ENCODE results near the gene ABLIM1. TPM values are rescaled to one million over a fixed set of nuclear protein-coding genes. Genes with fewer than 3 reads are reported as not detected.

The ABLIM1 gene
- total RNA-seq, 6 donors from 2014 or later: 92.2 to 153 (median 131) TPM

DNA sequence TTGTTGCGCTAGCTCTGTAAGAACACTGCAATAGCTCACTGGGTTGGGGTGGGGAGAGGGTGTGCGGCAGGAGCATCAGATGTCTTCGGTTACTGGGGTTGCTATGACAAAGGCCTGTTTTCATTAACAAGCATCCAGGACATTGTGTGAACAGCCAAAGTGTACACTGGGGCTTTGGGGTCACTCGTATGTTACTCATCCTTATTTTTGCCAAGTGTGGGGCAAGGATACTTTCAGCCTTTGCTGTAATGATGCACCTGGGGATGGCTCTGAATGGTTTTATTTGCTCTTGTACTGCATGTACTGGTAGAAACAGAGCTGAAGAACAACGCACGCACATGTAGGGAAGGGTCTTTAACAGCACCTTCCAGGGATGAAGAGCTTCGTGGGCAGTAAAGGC is 180.8 kb downstream of the ABLIM1 start:
- TF ChIP-seq, protein P1, sequence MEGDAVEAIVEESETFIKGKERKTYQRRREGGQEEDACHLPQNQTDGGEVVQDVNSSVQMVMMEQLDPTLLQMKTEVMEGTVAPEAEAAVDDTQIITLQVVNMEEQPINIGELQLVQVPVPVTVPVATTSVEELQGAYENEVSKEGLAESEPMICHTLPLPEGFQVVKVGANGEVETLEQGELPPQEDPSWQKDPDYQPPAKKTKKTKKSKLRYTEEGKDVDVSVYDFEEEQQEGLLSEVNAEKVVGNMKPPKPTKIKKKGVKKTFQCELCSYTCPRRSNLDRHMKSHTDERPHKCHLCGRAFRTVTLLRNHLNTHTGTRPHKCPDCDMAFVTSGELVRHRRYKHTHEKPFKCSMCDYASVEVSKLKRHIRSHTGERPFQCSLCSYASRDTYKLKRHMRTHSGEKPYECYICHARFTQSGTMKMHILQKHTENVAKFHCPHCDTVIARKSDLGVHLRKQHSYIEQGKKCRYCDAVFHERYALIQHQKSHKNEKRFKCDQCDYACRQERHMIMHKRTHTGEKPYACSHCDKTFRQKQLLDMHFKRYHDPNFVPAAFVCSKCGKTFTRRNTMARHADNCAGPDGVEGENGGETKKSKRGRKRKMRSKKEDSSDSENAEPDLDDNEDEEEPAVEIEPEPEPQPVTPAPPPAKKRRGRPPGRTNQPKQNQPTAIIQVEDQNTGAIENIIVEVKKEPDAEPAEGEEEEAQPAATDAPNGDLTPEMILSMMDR (IDR thresholded peaks at IDR 0.05): no peak
- TF ChIP-seq EP300 (IDR thresholded peaks at IDR 0.05): no peak
- no peak for TF ChIP-seq POLR2AphosphoS5 (IDR thresholded peaks at IDR 0.05)
- TF ChIP-seq POLR2A (IDR thresholded peaks at IDR 0.05): no peak
- Histone ChIP-seq H3K4me3 (no peak overlapping the region), H3K27ac (no peak overlapping the region), H3K36me3 (no peaks in the 10 kb centered on the region), H3K9me3 (no peaks in the 10 kb centered on the region), H3K4me1 (peaks cover 0 to 5% (median 2%) of the 10 kb centered on the region in 4 donors), H3K27me3 (no peaks in the 10 kb centered on the region)
- ATAC-seq (ENCODE audit: low FRiP score in 2 of 2) (peak in 1 of 2 donors; percentile 94), DNase-seq (no peak)
- WGBS, 2 donors: 96 to 98% methylated on average over 7 of the region's 7 CpGs

DNA sequence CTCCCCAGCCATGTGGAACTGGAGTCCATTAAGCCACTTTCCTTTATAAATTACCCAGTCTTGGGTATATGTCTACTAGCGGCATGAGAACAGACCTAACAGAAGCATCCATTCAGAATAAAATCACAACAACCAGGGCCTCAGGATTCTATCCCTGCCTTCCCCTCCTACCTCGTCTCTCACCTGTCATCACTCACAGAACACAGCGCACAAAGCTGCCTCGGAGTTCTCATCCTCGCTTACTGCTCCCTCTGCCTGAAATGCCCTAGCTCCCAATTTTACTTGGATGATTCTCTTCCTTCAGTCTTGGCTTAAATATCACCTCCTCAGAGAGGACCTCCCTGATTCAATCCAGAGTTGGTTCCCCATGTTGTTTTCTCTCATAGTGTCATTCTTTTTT is 183.1 kb downstream of the ABLIM1 start:
- ATAC-seq (ENCODE audit: low FRiP score in 2 of 2): no peak
- Histone ChIP-seq H3K9me3 (no peaks in the 10 kb centered on the region), H3K4me1 (peaks cover 0 to 4% (median 4%) of the 10 kb centered on the region in 4 donors), H3K27me3 (no peaks in the 10 kb centered on the region), H3K27ac (no peak overlapping the region), H3K4me3 (no peak overlapping the region), H3K36me3 (peaks cover 0 to 3% (median under 1%) of the 10 kb centered on the region in 4 donors)
- DNase-seq: no peak
- TF ChIP-seq POLR2A (IDR thresholded peaks at IDR 0.05): no peak
- no peak for TF ChIP-seq POLR2AphosphoS5 (IDR thresholded peaks at IDR 0.05)
- TF ChIP-seq, protein P1 (IDR thresholded peaks at IDR 0.05): no peak
- no peak for TF ChIP-seq EP300 (IDR thresholded peaks at IDR 0.05)
- WGBS, 2 donors: 97 to 98% methylated on average over 5 of the region's 5 CpGs

DNA sequence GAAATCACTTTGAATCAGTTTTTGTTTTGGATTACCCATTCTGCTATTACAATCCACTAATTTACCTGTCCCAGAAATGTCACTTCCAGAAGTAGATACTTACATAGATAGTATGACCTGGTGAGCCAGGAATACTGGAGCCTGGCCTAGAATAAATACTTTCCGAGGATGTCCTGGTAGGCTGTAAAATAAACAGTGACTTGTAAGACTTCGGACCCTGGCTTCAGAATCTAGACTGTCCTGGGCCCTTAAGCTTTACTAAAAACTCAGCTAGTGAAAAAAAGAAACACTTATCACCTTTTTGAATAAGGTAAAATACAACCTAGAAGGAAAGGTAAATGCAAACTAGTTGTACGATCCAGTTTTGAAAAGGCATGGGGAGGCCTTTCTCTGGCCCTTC is 184.3 kb downstream of the ABLIM1 start:
- H3K27ac ChIP-seq: no peak overlapping the region
- TF ChIP-seq POLR2AphosphoS5 (IDR thresholded peaks at IDR 0.05) (no peak), EP300 (IDR thresholded peaks at IDR 0.05) (no peak), POLR2A (IDR thresholded peaks at IDR 0.05) (no peak)
- TF ChIP-seq, protein P1 (IDR thresholded peaks at IDR 0.05): no peak
- ATAC-seq (ENCODE audit: low FRiP score in 2 of 2): no peak

DNA sequence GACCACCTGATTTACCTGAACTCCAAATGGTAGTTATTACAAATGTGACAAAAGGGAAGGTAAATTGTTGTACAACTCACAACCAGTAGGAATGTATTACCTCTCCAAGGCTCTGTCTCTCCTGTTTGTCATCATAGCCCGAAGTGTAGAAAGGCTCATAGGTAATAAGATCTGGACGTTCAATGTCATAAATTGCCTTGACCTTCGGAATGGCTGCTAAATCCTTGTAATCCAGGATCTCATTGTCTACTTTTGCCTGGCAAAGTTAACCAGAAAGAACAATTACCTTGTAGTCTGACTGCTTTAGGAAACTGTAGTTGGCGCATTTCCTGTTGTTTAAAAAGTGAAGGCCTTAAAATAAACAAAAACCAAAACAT is 185.2 kb downstream of the ABLIM1 start:
- H3K4me3 ChIP-seq: no peak overlapping the region
- no peaks in the 10 kb centered on the region for H3K9me3 ChIP-seq
- DNase-seq (no peak), ATAC-seq (ENCODE audit: low FRiP score in 2 of 2) (no peak)
- no peaks in the 10 kb centered on the region for H3K27me3 ChIP-seq
- H3K36me3 ChIP-seq: peaks cover 0 to 14% (median 1%) of the 10 kb centered on the region in 4 donors
- H3K4me1 ChIP-seq: peaks cover 0 to 4% (median 4%) of the 10 kb centered on the region in 4 donors
- TF ChIP-seq, protein P1 (IDR thresholded peaks at IDR 0.05): no peak
- TF ChIP-seq POLR2A (IDR thresholded peaks at IDR 0.05) (no peak), EP300 (IDR thresholded peaks at IDR 0.05) (no peak), POLR2AphosphoS5 (IDR thresholded peaks at IDR 0.05) (no peak)
- WGBS, 2 donors: 77 to 85% methylated on average over 4 of the region's 4 CpGs
- H3K27ac ChIP-seq: no peak overlapping the region

More for the DNA sequence above, 184.3 kb downstream of the ABLIM1 start:
- no peak overlapping the region for H3K4me3 ChIP-seq
- WGBS, 2 donors: 66 to 73% methylated on average over 3 of the region's 3 CpGs
- peaks cover 0 to 13% (median 1%) of the 10 kb centered on the region in 4 donors for H3K36me3 ChIP-seq
- no peaks in the 10 kb centered on the region for H3K9me3 ChIP-seq
- DNase-seq: no peak
- H3K4me1 ChIP-seq: peaks cover 0 to 4% (median 4%) of the 10 kb centered on the region in 4 donors
- no peaks in the 10 kb centered on the region for H3K27me3 ChIP-seq
